HG02885 (cell line): ENCODE data around the gene POLR2L.

Source experiments
- ATAC-seq: cut with Tn5 transposase; IDR thresholded peaks from one replicate; pipeline ENCODE4 v1.9.1; 2021; ENCODE audit warnings: mild to moderate bottlenecking; ENCODE audit not compliant: unreplicated experiment, poor library complexity

The POLR2L gene

GRCh38 chr11:855796-856195, 13.5 kb upstream of the POLR2L start:
- no peak for ATAC-seq

GRCh38 chr11:855330-855674, 13.0 kb upstream of the POLR2L start:
- ATAC-seq = no peak

DNA sequence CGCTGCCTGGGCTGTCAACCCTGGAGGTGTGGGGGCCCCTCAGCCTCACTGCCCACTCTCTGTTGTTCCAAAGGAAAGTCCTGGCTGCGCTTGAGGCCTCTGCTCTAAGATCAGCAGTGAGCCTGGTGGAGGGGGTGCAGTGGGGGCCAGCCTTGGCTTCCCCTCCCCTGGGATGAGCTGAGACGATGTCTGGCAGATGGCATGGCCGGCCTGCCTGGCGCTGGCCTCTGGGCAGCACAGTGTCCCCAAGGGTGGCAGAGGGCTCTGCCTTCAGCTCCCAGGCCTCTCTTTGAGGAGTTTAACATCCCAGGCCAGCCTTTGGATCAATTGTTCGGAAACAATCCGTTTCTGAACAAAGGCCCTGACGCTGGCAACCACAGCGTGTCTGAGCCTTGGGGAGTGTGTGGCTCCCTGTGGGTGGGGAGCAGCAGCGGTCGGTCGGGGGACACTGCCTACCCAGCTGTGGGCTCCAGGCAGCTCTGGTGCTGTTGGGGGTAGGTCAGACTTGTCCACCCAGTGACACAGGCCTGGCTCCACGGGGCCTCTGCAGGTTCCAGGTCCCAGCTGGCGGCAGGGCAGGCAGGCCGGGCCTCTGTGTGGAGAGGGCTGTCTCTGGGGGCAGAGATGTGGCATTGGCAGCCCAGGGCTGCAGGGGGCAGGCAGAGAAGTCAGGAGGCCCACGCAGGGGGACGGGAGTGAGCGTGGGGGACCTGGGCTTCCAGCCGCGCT, 12.4 kb upstream of the POLR2L start:
- ATAC-seq = no peak

GRCh38 chr11:853682-854448, 11.5 kb upstream of the POLR2L start:
- no peak for ATAC-seq

DNA sequence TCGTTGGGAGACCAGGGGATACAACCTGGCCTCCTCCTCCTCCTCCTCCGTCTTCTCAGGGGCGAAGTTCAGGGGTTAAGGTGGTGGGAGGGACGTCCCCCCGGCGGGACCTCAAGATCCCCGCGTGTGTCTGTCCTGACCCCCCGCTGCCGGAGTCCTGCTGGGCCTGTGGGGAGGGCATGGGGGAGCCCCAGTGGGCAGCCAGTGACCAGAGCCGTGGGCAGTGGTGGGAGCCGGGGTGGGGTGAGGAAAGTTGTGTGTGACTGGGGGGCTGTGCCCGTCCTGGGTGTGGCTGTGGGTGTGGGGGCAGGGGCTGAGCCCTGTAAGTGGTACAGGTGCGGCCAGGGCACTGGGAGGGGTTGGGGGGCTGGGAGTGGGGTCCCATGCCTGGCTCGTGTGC, 10.4 kb upstream of the POLR2L start:
- no peak for ATAC-seq

DNA sequence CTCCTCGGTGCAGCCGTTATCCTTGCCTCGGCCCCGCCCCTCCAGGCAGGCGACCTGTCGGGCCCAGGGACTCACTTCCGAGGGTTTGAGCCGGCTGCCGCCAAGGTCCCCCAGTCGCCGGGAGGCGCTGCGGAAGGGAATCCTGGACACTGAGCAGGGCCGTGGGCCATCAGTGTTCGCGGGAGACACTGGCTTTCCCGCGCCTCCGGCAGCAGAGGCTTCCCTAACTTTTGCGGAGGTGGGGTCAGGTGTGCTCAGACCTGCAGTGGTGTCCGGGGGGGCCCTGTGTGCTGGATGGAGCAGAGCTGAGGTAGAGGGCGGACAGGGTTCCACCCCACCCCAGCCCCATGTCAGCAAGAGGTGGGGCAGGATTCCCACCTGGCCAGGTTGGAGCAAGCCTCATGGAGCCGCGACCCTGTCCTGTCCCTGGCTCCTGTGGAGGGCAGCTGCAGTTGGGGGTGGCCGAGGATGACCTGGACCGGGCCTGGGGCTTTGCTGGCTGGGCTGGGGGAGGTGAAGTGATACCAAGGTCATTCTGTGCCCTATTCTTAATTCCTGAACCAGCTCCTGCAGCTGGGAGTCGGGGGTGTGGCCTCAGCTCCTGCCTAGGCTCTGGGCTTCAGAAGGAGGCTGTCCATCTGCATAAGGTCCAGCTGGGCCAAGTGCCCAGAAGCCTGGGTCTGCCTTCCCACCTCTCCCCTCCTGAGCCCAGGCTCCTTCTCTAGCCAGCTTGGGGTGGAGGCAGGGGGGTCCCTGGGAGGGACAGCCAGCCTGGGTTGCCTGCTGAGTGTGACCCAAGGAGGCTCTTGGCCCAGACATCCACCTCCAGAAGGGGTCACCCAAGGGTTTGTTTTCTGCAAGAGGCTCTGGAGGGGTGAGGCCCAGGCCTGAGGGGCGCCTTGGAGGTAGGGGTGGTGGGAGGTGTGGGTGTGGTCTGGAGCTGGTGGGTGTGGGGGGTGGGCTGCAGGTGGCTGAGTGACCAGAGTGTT, 8.7 kb upstream of the POLR2L start:
- ATAC-seq = no peak

DNA sequence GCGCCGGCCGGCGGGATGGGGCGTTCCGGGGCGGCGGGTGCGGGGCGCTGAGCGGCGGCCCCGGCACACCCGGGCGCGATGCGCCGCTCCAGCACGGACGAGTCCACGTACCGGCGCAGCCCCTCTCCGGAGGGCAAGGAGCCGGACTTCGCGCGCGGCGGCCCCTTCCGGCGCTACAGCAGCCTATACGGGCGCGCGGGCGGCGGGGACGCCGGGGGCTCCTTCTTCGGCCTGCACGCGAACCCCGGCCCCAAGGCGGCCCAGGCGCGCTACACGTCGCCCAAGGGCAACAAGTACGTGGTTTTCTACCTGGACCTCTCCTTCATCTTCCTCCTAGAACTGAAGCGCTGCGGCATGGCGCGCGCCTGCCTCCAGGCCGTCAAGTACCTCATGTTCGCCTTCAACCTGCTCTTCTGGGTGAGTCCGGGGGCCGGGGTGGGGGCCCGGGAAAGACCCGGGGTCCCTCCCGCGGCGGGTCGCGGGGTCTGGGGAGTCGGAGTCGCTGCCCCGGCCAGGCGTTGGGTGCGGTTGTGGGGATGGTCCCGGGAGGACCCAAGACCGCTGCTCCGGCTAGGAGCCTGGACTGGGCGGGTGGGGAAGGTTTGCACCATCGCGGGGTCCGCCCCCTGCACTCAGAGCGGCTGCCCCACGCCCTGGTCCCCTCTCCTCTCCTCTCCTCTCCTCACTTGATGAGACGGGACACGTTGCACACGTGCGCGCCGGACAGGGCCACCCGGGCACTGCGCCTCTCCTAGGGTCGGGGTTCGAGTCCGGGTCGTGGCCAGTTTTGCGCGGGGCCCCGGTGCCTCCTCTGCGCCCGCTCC, 7.8 kb upstream of the POLR2L start:
- no peak for ATAC-seq

GRCh38 chr11:849104-849824, 6.9 kb upstream of the POLR2L start:
- no peak for ATAC-seq

DNA sequence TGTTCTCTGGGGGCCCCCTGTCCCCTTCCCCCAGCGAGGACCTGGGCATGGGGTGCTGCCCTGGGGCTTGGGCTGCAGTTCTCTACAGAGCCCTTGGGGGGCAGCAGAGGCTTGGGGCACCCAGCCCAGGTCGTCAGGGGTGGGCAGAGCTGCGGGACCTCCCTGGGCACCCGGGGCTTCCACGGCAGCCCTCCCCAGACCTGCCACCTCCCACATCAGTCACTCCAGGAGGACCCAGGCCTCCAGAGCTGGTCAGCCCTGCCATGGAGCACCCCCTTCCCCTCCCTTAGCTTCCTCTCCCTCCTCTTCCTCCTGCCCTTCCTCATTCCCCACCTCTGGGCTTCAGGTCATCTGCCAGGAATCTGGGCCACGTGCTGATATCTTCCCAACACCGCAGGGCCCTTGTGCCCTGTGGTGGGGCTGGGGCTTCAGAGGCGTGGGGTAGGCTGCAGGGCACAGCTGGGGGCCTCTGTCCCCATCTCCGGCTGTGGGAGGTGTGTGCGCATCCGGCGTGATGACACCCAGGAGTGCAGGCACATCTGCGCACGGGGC, 6.1 kb upstream of the POLR2L start:
- no peak for ATAC-seq

- no peak for ATAC-seq
Observed at GRCh38 chr11:847876-848275, 5.5 kb upstream of the POLR2L start.

- no peak for ATAC-seq
Observed at GRCh38 chr11:846496-847098, 4.3 kb upstream of the POLR2L start.

DNA sequence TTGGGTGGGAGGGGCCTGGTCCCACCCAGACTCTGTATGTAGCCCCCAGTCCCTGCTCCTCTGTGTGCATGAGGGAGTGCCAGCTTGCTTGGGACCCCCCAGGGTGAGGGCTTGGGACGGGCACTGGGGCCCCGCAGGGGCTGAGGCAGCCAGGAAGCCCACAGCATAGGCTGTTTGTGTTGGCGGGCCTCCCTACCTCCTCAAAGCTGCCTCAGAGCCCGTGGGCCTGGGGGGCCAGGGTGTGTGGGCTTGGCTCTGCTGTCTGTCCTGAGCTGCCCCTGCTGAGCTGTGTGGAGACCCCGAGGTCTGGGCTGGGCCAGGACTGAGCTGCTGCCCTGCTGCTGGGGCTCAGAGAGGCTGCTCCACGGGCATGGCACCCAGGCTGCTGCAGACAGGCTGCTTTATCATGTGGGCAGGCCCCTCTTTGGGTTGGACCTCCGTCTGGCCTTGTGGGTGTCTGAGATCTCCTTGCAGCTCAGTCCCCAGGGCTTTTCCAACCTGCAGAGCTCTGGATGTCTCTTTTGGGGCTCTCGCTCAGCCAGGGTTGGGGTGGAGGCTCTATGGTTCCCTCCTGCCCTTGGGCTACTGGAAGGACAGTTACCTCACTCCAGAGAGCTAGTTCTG, 3.7 kb upstream of the POLR2L start:
- ATAC-seq = no peak

DNA sequence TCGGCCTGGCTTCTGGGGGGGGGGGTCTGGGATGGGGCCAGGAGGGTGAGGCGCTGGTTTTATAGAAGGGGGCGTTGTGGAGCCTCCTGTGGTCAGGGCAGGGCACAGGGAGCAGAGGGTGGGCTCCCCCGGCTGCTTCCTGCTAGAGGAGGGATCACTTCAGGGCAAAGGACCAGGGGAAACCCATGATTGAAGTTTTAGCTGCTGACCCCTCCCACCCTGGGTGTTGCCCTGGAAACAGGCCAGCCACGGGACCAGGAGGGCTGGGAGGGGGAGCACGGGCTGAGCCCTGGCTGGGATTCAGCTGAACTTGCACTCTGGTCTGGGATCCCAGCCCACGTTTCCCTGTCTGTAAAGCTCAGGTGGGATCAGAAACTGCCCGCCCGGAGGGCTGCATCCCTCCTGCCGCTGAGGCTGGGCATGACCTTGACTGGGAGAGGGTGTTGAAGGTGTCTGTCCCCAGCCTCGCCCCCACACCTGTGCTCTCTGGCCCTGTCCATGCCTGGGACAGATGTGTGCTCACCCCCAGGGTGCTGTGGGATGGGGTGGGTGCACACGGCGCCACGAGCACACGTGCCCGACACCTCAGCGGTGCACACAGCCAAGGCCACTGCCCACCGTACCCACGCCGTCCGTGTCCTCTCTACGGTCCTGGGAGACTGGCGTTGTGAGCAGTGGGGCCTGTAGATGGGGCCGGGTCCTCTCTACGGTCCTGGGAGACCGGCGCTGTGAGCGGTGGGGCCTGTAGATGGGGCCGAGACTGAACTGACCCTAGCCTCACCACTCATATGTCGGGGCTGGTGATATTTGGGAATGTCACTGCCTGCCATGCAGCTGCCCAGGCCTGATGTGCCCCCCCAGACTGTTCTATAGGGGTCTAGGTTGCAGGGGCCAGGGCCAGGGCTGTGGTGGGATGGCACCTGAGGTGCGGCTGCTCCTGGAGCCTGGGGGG, 2.6 kb upstream of the POLR2L start:
- ATAC-seq = no peak

- ATAC-seq = no peak
Observed at GRCh38 chr11:843818-844692, 1.7 kb upstream of the POLR2L start.

GRCh38 chr11:843086-843734, 881 bp upstream of the POLR2L start:
- peak; percentile 10 for ATAC-seq

- no peak for ATAC-seq
Observed at GRCh38 chr11:841981-842369, 354 bp downstream of the POLR2L start.
